Suprapubic skin (tissue), 4 donors: ENCODE data around the gene ESPL1. TPM values are rescaled to one million over a fixed set of nuclear protein-coding genes. Genes with fewer than 3 reads are reported as not detected.
A peak's percentile ranks its signal among the peaks of the same experiment; 100 is the strongest.

Source experiments
- DNase-seq, 2 donors: peaks; one replicate each; pipeline ENCODE4 v3.0.0-alpha.2; 2019; ENCODE audit warnings: low spot score in 2 of 2
- H3K27ac ChIP-seq: fragments of 200-600 bp; sonication (generic); one replicate; pipeline ENCODE4 v1.5.1; 2019
- H3K27me3 ChIP-seq: fragments of 200-600 bp; sonication (generic); one replicate; pipeline ENCODE4 v1.5.1; 2019
- H3K36me3 ChIP-seq: fragments of 200-600 bp; sonication (generic); one replicate; pipeline ENCODE4 v1.5.1; 2019
- H3K4me1 ChIP-seq: fragments of 200-600 bp; sonication (generic); one replicate; pipeline ENCODE4 v1.5.1; 2019
- H3K4me3 ChIP-seq: fragments of 200-600 bp; sonication (generic); one replicate; pipeline ENCODE4 v1.5.1; 2019; ENCODE audit warnings: mild to moderate bottlenecking
- H3K9me3 ChIP-seq: fragments of 200-600 bp; sonication (generic); one replicate; pipeline ENCODE4 v1.5.1; 2019
- EP300 ChIP-seq: sonication (generic); formaldehyde crosslinking; IDR thresholded peaks from one replicate; pipeline ENCODE4 v1.6.1; 2017; ENCODE audit warnings: antibody characterized with exemption
- POLR2A ChIP-seq, 2 donors: fragments of 450-650 bp; IDR thresholded peaks; one replicate each; pipeline ENCODE4 v1.6.1; 2017; ENCODE audit warnings: antibody characterized with exemption in 2 of 2, mild to moderate bottlenecking in 2 of 2, moderate library complexity in 2 of 2
- POLR2AphosphoS5 ChIP-seq, 3 donors: sonication (generic); formaldehyde crosslinking; IDR thresholded peaks; one replicate each; pipeline ENCODE4 v1.6.1; 2017; ENCODE audit warnings: antibody characterized with exemption in 3 of 3
- WGBS: methylation state at CpG from one replicate; pipeline ENCODE4 v1.1.5; 2018; 5-methylcytosine and 5-hydroxymethylcytosine counted together
- total RNA-seq, 4 donors: library from RNA; depleted of rRNA; stranded (reverse); fragments of >200 nt; gene quantifications; one replicate each; pipeline ENCODE4 v1.1.0, GENCODE V29; 2016
- TF ChIP-seq, protein P1 (sequence below), 2 donors: fragments of 200-600 bp in 1 of 2; fragments of 450-650 bp in 1 of 2; sonication (generic) in 1 of 2; IDR thresholded peaks; one replicate each; pipeline ENCODE4 v1.5.1; 2016 to 2019; ENCODE audit warnings: antibody characterized with exemption in 2 of 2, mild to moderate bottlenecking in 1 of 2, moderate library complexity in 1 of 2

Gene ESPL1
- total RNA-seq, 4 donors from 2014 or later, result 5.7 to 10.6 (median 6.1) TPM

DNA sequence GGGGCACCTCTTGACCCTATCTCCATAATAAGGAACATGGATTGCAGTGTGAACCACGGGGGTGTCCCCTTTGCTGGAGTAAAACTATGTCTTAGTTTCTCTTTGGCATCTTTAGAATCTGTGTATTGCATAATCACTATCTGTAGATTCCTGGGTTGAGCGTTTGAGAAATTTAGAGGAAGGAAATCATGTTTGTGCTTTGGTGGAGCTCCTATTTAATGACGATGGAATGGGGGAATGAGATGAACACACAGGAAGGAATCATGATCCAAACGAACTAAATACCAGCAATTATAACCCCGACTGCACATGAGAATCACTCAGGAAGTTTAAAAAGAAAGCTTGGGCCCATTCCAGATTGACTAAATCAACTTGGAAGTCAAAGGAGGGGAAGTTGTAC, 30.1 kb downstream of the ESPL1 start:
- no peak for TF ChIP-seq EP300
- TF ChIP-seq POLR2AphosphoS5 (IDR thresholded peaks at IDR 0.05), result no peak
- TF ChIP-seq, protein P1, sequence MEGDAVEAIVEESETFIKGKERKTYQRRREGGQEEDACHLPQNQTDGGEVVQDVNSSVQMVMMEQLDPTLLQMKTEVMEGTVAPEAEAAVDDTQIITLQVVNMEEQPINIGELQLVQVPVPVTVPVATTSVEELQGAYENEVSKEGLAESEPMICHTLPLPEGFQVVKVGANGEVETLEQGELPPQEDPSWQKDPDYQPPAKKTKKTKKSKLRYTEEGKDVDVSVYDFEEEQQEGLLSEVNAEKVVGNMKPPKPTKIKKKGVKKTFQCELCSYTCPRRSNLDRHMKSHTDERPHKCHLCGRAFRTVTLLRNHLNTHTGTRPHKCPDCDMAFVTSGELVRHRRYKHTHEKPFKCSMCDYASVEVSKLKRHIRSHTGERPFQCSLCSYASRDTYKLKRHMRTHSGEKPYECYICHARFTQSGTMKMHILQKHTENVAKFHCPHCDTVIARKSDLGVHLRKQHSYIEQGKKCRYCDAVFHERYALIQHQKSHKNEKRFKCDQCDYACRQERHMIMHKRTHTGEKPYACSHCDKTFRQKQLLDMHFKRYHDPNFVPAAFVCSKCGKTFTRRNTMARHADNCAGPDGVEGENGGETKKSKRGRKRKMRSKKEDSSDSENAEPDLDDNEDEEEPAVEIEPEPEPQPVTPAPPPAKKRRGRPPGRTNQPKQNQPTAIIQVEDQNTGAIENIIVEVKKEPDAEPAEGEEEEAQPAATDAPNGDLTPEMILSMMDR (IDR thresholded peaks at IDR 0.05), result no peak
- TF ChIP-seq POLR2A (IDR thresholded peaks at IDR 0.05), result no peak

DNA sequence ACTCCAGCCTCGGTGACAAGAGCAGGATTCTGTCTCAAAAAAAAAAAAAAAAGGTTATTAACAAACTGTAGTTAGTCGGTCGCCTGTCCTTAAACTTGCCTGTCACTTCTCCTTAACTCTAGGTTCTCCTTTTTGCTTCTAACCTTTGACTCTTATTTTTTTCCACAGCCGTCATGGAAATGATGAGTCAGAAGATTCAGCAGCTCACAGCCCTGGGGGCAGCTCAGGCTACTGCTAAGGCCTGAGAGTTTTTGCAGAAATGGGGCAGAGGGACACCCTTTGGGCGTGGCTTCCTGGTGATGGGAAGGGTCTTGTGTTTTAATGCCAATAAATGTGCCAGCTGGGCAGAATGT, 31.0 kb downstream of the ESPL1 start:
- no peaks in the 10 kb centered on the region for H3K27me3 ChIP-seq
- DNase-seq, result no peak
- peaks cover 75% of the 10 kb centered on the region for H3K4me1 ChIP-seq
- peak overlapping the region; percentile 81 for H3K27ac ChIP-seq
- peaks cover 27% of the 10 kb centered on the region for H3K36me3 ChIP-seq
- H3K4me3 ChIP-seq, result peak overlapping the region; percentile 63
- TF ChIP-seq POLR2A (IDR thresholded peaks at IDR 0.05) (no peak), POLR2AphosphoS5 (IDR thresholded peaks at IDR 0.05) (peak in 1 of 3 donors; percentile 34)
- WGBS, result 48% methylated on average over 5 of the region's 5 CpGs
- H3K9me3 ChIP-seq, result no peaks in the 10 kb centered on the region

More for the DNA sequence above, 30.1 kb downstream of the ESPL1 start:
- no peak for DNase-seq
- Histone ChIP-seq H3K4me3 (no peak overlapping the region), H3K27ac (no peak overlapping the region), H3K36me3 (peaks cover 19% of the 10 kb centered on the region), H3K4me1 (peaks cover 75% of the 10 kb centered on the region), H3K9me3 (no peaks in the 10 kb centered on the region), H3K27me3 (no peaks in the 10 kb centered on the region)
- WGBS, result 56% methylated on average over 5 of the region's 5 CpGs

DNA sequence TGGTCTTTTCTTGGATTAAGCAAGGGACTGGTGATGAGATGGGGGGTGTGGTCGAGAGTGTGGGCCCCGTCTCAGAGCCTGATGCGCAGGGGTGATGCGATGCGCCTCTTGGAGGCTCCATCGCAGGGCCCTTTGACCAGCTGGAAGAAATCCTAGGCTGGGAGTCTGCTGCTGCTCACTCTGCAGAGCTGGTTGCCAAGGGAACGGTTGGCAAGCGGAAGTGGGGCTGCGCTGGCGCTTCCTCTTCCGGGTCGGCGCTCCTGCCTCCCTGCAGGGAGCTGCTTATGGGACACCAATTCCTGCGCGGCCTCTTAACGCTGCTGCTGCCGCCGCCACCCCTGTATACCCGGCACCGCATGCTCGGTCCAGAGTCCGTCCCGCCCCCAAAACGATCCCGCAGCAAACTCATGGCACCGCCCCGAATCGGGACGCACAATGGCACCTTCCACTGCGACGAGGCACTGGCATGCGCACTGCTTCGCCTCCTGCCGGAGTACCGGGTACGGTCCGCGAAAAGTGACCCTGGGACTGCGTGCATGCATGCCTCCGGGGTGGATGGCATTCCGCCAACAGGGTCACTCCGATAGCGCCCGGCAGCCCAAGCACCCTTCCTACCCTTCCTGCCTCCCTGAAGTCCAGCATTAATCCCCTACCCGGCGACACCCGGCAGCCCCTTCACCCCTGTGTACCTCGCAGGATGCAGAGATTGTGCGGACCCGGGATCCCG, 31.5 kb downstream of the ESPL1 start, which contains the start of gene MYG1:
MYG1 (plus strand) TSS at position 242 of the 727 bp plus-strand sequence; CDS start at position 285, 43 bp downstream.
- H3K27ac ChIP-seq, result peak within 1 kb of the TSS; percentile 81
- 1% methylated on average over 16 of the region's 51 CpGs for whole genome bisulfite sequencing
- H3K9me3 ChIP-seq, result no peaks in the 10 kb centered on the region
- peak within 1 kb of the TSS; percentile 63 for H3K4me3 ChIP-seq
- TF ChIP-seq POLR2AphosphoS5 (IDR thresholded peaks at IDR 0.05) (peak in 2 of 3 donors; percentile 67 to 76), POLR2A (IDR thresholded peaks at IDR 0.05) (peak in 1 of 2 donors; percentile 34), EP300 (no peak)
- TF ChIP-seq, protein P1 (IDR thresholded peaks at IDR 0.05), result peak in 1 of 2 donors; percentile 10
- H3K36me3 ChIP-seq, result peaks cover 32% of the 10 kb centered on the region
- DNase-seq, result peak; percentile 88 to 91
- H3K27me3 ChIP-seq, result no peaks in the 10 kb centered on the region
- H3K4me1 ChIP-seq, result peaks cover 73% of the 10 kb centered on the region

DNA sequence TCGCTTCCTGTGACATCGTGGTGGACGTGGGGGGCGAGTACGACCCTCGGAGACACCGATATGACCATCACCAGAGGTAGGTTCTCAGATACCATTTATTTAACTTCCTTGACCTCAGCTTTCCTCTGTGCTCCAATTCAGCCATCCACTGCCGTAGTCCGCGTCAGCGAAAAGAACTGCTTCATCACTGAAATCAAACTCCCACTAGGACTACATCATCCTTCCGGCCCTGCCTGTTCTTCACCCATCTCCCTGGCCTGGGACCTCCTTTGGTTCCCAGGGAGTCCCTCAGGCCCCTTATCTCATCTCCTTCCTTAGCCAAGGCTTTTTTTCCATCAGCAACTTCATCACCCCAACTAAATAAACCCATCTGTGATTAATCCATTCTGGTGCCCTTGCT, 32.1 kb downstream of the ESPL1 start:
- no peaks in the 10 kb centered on the region for H3K9me3 ChIP-seq
- no peaks in the 10 kb centered on the region for H3K27me3 ChIP-seq
- TF ChIP-seq, protein P1 (IDR thresholded peaks at IDR 0.05), result no peak
- no peak for TF ChIP-seq POLR2A (IDR thresholded peaks at IDR 0.05)
- no peak for TF ChIP-seq POLR2AphosphoS5 (IDR thresholded peaks at IDR 0.05)
- no peak for TF ChIP-seq EP300
- peak overlapping the region; percentile 81 for H3K27ac ChIP-seq
- no peak for DNase-seq
- H3K36me3 ChIP-seq, result peaks cover 34% of the 10 kb centered on the region
- WGBS, result 3% methylated on average over 12 of the region's 12 CpGs
- peak overlapping the region; percentile 63 for H3K4me3 ChIP-seq
- H3K4me1 ChIP-seq, result peaks cover 67% of the 10 kb centered on the region

DNA sequence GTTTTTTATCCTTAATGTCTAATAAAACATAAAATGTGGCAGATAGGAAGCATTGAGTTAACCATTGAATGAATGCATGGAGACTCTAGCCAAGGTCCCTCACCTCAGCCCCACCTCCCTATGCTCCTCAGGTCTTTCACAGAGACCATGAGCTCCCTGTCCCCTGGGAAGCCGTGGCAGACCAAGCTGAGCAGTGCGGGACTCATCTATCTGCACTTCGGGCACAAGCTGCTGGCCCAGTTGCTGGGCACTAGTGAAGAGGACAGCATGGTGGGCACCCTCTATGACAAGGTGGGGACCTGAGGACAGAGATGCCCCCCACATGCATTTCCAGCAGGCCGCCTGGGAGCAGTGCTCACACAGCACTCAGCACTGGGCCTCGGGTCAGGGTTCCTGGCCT, 34.8 kb downstream of the ESPL1 start:
- H3K36me3 ChIP-seq, result peaks cover 61% of the 10 kb centered on the region
- H3K27me3 ChIP-seq, result no peaks in the 10 kb centered on the region
- H3K4me1 ChIP-seq, result peaks cover 45% of the 10 kb centered on the region
- H3K27ac ChIP-seq, result no peak overlapping the region
- 80% methylated on average over 3 of the region's 5 CpGs for whole genome bisulfite sequencing
- no peaks in the 10 kb centered on the region for H3K9me3 ChIP-seq
- no peak overlapping the region for H3K4me3 ChIP-seq
- TF ChIP-seq POLR2AphosphoS5 (IDR thresholded peaks at IDR 0.05) (no peak), POLR2A (IDR thresholded peaks at IDR 0.05) (no peak), EP300 (no peak)
- TF ChIP-seq, protein P1 (IDR thresholded peaks at IDR 0.05), result no peak
- DNase-seq, result no peak
